GM06990 (cell line): Measurements from ENCODE around the gene INPP4A.

Experiments used
- DNase-seq: peaks from one replicate; pipeline ENCODE4 v3.0.0-alpha.2; 2011; ENCODE audit not compliant: insufficient read length; ENCODE audit errors: extremely low read depth
- H3K27me3 ChIP-seq: replicated peaks from 2 replicates; pipeline ENCODE4 v1.6.0; 2011; ENCODE audit warnings: low read length; ENCODE audit not compliant: control insufficient read depth, insufficient read depth
- H3K36me3 ChIP-seq: 2 replicates; pipeline ENCODE4 v1.5.1; 2011; ENCODE audit warnings: low read length; ENCODE audit not compliant: control insufficient read depth, insufficient read depth
- H3K4me3 ChIP-seq: replicated peaks from 2 replicates; pipeline ENCODE4 v1.5.1; 2011; ENCODE audit warnings: low read depth, mild to moderate bottlenecking, control low read depth, low read length
- CTCF ChIP-seq: IDR thresholded peaks from 2 replicates; pipeline ENCODE4 v1.5.1; 2011; ENCODE audit warnings: low read length, control low read depth, mild to moderate bottlenecking, inconsistent platforms; ENCODE audit not compliant: insufficient read depth, poor library complexity, severe bottlenecking

INPP4A gene

GRCh38 chr2:98454500-98455235 lies 10.0 kb downstream of the INPP4A start:
- no peak for DNase-seq
- no peak for TF ChIP-seq CTCF
- Histone ChIP-seq H3K36me3 (peaks cover 1% of the 10 kb centered on the region; the same call in 1 of the 2 replicates), H3K27me3 (no peaks in the 10 kb centered on the region), H3K4me3 (0 out of 2 replicates have a peak overlapping the region, but pooled peaks have one; percentile 13)

GRCh38 chr2:98455494-98455976 lies 10.9 kb downstream of the INPP4A start:
- Histone ChIP-seq H3K4me3 (peak overlapping the region; percentile 52), H3K36me3 (peaks cover 1% of the 10 kb centered on the region; the same call in 1 of the 2 replicates), H3K27me3 (no peaks in the 10 kb centered on the region)
- TF ChIP-seq CTCF, result no peak
- no peak for DNase-seq

- Histone ChIP-seq H3K4me3 (no peak overlapping the region), H3K36me3 (no peaks in the 10 kb centered on the region; the same call in 1 of the 2 replicates), H3K27me3 (no peaks in the 10 kb centered on the region)
- no peak for TF ChIP-seq CTCF
- no peak for DNase-seq
Observed at GRCh38 chr2:98457045-98457696, 12.5 kb downstream of the INPP4A start.

GRCh38 chr2:98458207-98458606 lies 13.5 kb downstream of the INPP4A start:
- H3K27me3 ChIP-seq, result no peaks in the 10 kb centered on the region
- H3K36me3 ChIP-seq, result no peaks in the 10 kb centered on the region; the same call in 1 of the 2 replicates
- H3K4me3 ChIP-seq, result no peak overlapping the region
- TF ChIP-seq CTCF, result no peak
- no peak for DNase-seq

GRCh38 chr2:98458667-98459380 lies 14.2 kb downstream of the INPP4A start:
- Histone ChIP-seq H3K4me3 (no peak overlapping the region), H3K27me3 (no peaks in the 10 kb centered on the region), H3K36me3 (no peaks in the 10 kb centered on the region; the same call in 1 of the 2 replicates)
- TF ChIP-seq CTCF, result no peak
- no peak for DNase-seq
